WTC11 (cell line): ENCODE results near the gene FRMD6. TPM values are rescaled to one million over a fixed set of nuclear protein-coding genes. Genes with fewer than 3 reads are reported as not detected.

Source experiments
- ATAC-seq: fragments of 200-7000 bp; cut with Tn5 transposase; 2 replicates; pipeline ENCODE4 v1.10.0; 2021; ENCODE audit warnings: mild to moderate bottlenecking, moderate library complexity
- CTCF ChIA-PET: fragments of 300-600 bp; sonication (Branson Sonifier 250); formaldehyde crosslinking; loops from one replicate; lab custom pipeline; 2021; ENCODE audit warnings: antibody characterized with exemption; lab: Charles Lee
- POLR2A ChIA-PET: fragments of 350-600 bp; sonication (Branson Sonifier 250); formaldehyde crosslinking; loops from one replicate; lab custom pipeline; 2021; ENCODE audit warnings: antibody characterized with exemption; lab: Charles Lee
- DNase-seq: peaks from one replicate; pipeline ENCODE4 v3.0.0; 2021; ENCODE audit warnings: low spot score
- H3K27ac Mint-ChIP-seq: 2 replicates; pipeline ENCODE4 v1.8.0; 2021; ENCODE audit warnings: mixed read lengths
- H3K27me3 Mint-ChIP-seq: 2 replicates; pipeline ENCODE4 v1.8.0; 2021; ENCODE audit warnings: low read depth, mild to moderate bottlenecking, moderate library complexity, mixed read lengths
- H3K36me3 Mint-ChIP-seq: 2 replicates; pipeline ENCODE4 v1.8.0; 2021; ENCODE audit warnings: mixed read lengths
- H3K4me1 Mint-ChIP-seq: 2 replicates; pipeline ENCODE4 v1.8.0; 2022; ENCODE audit warnings: mixed read lengths
- H3K4me3 Mint-ChIP-seq: 2 replicates; pipeline ENCODE4 v1.8.0; 2021; ENCODE audit warnings: mild to moderate bottlenecking, moderate library complexity, mixed read lengths
- H3K9me3 Mint-ChIP-seq: 2 replicates; pipeline ENCODE4 v1.8.0; 2021; ENCODE audit warnings: mixed read lengths
- ATF1 ChIP-seq: sonication (generic); formaldehyde crosslinking; IDR thresholded peaks from 2 replicates; pipeline ENCODE4 v1.8.1; 2023; ENCODE audit warnings: mild to moderate bottlenecking, moderate library complexity, missing genetic modification reagents
- GTF2I ChIP-seq: fragments of 250-450 bp; sonication (Bioruptor Pico); conservative IDR thresholded peaks from 2 replicates; pipeline ENCODE4 v1.4.0; 2021; ENCODE audit warnings: mild to moderate bottlenecking
- JAZF1 ChIP-seq: fragments of 250-450 bp; sonication (Bioruptor Pico); IDR thresholded peaks from 2 replicates; pipeline ENCODE4 v1.9.0; 2021; ENCODE audit warnings: moderate library complexity, mild to moderate bottlenecking, inconsistent platforms
- KAT7 ChIP-seq: sonication (generic); formaldehyde crosslinking; IDR thresholded peaks from 2 replicates; pipeline ENCODE4 v1.8.1; 2023; ENCODE audit warnings: missing genetic modification reagents, mild to moderate bottlenecking, borderline replicate concordance
- MYBL2 ChIP-seq: sonication (generic); formaldehyde crosslinking; IDR thresholded peaks from 2 replicates; pipeline ENCODE4 v1.8.1; 2023; ENCODE audit warnings: mild to moderate bottlenecking, moderate library complexity, missing genetic modification reagents
- RELA ChIP-seq: sonication (generic); formaldehyde crosslinking; IDR thresholded peaks from 2 replicates; pipeline ENCODE4 v1.8.1; 2022; ENCODE audit warnings: missing genetic modification reagents, mild to moderate bottlenecking, borderline replicate concordance
- SMAD4 ChIP-seq: sonication (generic); formaldehyde crosslinking; IDR thresholded peaks from 2 replicates; pipeline ENCODE4 v1.8.0; 2022; ENCODE audit warnings: mild to moderate bottlenecking, missing genetic modification reagents
- total RNA-seq: library from RNA; stranded (reverse); gene quantifications from 3 replicates; pipeline ENCODE4 v1.2.3, GENCODE V29; 2021
- TF ChIP-seq, protein P1 (sequence below): sonication (generic); formaldehyde crosslinking; IDR thresholded peaks from 2 replicates; pipeline ENCODE4 v1.8.1; 2023; ENCODE audit warnings: mild to moderate bottlenecking, missing genetic modification reagents, borderline replicate concordance
- TF ChIP-seq, protein P2 (sequence below): sonication (generic); formaldehyde crosslinking; IDR thresholded peaks from 2 replicates; pipeline ENCODE4 v1.8.1; 2022; ENCODE audit warnings: mild to moderate bottlenecking, missing genetic modification reagents, moderate library complexity, borderline replicate concordance
- TF ChIP-seq, protein P3 (sequence below): sonication (generic); formaldehyde crosslinking; IDR thresholded peaks from 2 replicates; pipeline ENCODE4 v1.8.1; 2023; ENCODE audit warnings: mild to moderate bottlenecking, missing genetic modification reagents, moderate library complexity
- TF ChIP-seq, protein P4 (sequence below): fragments of 250-450 bp; sonication (Bioruptor Pico); conservative IDR thresholded peaks from 2 replicates; pipeline ENCODE4 v1.9.0; 2021; ENCODE audit warnings: mild to moderate bottlenecking

Gene FRMD6
- total RNA-seq, 1 experiment from 2014 or later, result 21.8 TPM

DNA sequence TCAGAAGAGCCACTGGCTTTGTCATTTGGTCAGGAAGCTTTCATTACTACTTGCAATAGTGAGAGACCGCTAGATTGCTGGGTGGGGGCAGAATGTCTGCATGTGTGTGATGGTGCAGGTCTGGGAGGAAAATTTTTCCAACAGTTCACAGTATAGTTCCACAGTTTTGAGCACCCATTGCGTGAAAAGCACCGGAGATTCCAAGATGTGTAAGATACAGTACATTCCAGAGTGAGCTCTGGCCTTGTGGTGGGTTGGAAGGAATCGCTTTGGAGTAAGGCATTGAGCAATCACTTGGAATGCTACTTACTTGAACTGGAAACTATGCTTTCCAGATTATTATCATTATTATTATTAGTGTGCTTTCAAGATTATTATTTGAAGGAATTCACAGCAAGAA lies 47.6 kb upstream of the FRMD6 start:
- peaks cover 25% of the 10 kb centered on the region for H3K4me1 Mint-ChIP-seq
- ChIA-PET POLR2A (no interaction called here), CTCF (no interaction called here)
- TF ChIP-seq RELA (CRISPR knock-in tag), result no peak
- TF ChIP-seq, protein P1, sequence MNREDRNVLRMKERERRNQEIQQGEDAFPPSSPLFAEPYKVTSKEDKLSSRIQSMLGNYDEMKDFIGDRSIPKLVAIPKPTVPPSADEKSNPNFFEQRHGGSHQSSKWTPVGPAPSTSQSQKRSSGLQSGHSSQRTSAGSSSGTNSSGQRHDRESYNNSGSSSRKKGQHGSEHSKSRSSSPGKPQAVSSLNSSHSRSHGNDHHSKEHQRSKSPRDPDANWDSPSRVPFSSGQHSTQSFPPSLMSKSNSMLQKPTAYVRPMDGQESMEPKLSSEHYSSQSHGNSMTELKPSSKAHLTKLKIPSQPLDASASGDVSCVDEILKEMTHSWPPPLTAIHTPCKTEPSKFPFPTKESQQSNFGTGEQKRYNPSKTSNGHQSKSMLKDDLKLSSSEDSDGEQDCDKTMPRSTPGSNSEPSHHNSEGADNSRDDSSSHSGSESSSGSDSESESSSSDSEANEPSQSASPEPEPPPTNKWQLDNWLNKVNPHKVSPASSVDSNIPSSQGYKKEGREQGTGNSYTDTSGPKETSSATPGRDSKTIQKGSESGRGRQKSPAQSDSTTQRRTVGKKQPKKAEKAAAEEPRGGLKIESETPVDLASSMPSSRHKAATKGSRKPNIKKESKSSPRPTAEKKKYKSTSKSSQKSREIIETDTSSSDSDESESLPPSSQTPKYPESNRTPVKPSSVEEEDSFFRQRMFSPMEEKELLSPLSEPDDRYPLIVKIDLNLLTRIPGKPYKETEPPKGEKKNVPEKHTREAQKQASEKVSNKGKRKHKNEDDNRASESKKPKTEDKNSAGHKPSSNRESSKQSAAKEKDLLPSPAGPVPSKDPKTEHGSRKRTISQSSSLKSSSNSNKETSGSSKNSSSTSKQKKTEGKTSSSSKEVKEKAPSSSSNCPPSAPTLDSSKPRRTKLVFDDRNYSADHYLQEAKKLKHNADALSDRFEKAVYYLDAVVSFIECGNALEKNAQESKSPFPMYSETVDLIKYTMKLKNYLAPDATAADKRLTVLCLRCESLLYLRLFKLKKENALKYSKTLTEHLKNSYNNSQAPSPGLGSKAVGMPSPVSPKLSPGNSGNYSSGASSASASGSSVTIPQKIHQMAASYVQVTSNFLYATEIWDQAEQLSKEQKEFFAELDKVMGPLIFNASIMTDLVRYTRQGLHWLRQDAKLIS (CRISPR knock-in tag), result no peak
- TF ChIP-seq KAT7, result no peak
- TF ChIP-seq, protein P2, sequence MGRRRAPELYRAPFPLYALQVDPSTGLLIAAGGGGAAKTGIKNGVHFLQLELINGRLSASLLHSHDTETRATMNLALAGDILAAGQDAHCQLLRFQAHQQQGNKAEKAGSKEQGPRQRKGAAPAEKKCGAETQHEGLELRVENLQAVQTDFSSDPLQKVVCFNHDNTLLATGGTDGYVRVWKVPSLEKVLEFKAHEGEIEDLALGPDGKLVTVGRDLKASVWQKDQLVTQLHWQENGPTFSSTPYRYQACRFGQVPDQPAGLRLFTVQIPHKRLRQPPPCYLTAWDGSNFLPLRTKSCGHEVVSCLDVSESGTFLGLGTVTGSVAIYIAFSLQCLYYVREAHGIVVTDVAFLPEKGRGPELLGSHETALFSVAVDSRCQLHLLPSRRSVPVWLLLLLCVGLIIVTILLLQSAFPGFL, result no peak
- TF ChIP-seq, protein P3, sequence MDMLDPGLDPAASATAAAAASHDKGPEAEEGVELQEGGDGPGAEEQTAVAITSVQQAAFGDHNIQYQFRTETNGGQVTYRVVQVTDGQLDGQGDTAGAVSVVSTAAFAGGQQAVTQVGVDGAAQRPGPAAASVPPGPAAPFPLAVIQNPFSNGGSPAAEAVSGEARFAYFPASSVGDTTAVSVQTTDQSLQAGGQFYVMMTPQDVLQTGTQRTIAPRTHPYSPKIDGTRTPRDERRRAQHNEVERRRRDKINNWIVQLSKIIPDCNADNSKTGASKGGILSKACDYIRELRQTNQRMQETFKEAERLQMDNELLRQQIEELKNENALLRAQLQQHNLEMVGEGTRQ (CRISPR knock-in tag), result no peak
- no peak overlapping the region for H3K27ac Mint-ChIP-seq
- DNase-seq, result no peak
- ATAC-seq, result no peak
- no peaks in the 10 kb centered on the region for H3K27me3 Mint-ChIP-seq
- H3K36me3 Mint-ChIP-seq, result no peaks in the 10 kb centered on the region
- H3K4me3 Mint-ChIP-seq, result no peak overlapping the region
- no peaks in the 10 kb centered on the region for H3K9me3 Mint-ChIP-seq

DNA sequence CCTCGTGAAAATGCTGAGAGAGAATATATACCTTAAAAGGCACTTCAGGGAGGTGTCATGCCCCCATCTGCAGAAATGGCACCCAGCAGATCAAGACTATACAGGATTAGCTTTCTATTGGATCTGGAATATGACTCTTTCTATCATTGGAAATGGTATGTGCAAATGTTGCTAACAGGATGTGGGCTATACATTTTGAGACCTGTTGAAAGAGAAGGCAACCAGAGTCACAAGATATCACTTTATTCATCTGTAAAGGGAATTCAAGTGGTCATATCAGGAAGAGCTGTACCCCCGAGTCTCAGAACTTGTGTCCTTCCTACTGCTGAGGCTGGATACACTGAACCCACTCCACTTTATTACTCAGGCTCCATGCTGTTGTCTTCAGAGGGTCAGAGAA lies 46.1 kb upstream of the FRMD6 start:
- no peak for ATAC-seq

DNA sequence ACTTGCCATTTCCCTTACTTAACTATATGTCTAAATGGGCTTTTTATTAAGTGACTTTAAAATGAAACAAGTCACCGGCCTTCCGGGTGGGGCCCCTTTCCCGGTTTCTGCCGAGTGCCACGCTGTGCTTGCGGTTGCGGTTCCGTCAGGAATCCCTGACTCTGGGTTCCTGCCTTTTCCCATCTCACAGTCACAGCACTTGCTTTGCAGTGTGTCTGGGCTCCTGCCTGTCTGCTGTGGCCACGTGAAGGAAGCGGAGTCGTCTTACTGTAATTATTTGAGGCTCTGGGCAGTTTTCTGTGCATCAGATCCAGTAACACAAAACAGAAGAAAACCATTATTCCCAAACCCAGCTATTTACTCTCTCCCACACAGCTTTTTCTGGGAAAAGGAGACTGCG lies 44.0 kb upstream of the FRMD6 start:
- Mint-ChIP-seq H3K27me3 (no peaks in the 10 kb centered on the region), H3K27ac (no peak overlapping the region), H3K9me3 (no peaks in the 10 kb centered on the region), H3K4me3 (no peak overlapping the region), H3K36me3 (no peaks in the 10 kb centered on the region), H3K4me1 (peaks cover 28% of the 10 kb centered on the region)
- ATAC-seq (no peak), DNase-seq (no peak)
- CTCF ChIA-PET, result interaction anchor here (1.3 kb wide), 1 partner anchor 15 kb away, joined by 4 read pairs; no protein-coding TSS in a partner anchor
- TF ChIP-seq ATF1 (CRISPR knock-in tag), result no peak
- TF ChIP-seq SMAD4 (CRISPR knock-in tag), result no peak
- TF ChIP-seq, protein P4, sequence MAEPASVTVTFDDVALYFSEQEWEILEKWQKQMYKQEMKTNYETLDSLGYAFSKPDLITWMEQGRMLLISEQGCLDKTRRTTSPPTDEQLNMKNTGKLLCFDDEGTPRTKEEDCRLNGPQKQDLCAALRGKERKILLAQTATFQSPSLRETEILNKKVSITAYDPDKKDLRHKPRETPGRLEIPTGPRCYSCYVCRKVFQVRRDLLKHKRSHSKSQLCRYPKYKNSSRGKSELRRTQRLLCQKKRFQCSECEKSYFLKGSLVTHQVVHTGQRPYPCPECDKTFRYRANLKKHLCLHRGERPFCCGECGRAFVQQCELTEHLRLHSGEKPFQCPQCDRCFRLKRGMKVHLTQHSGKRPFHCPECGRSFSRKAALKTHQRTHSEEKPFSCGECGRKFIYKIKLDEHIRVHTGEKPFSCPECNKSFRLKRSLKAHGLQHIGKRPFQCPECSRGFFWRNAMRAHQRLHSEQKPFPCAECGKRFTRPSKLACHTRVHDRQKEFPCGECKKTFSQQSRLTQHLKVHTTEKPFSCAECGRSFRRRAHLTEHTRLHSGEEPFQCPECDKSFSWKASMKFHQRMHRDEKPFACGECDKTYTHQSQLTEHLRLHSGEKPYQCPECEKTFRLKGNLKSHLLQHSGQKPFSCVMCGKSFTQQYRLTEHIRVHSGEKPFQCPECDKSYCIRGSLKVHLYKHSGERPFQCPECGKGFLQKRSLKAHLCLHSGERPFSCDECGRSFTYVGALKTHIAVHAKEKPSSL, result no peak
- no peak for TF ChIP-seq MYBL2
- no peak for TF ChIP-seq GTF2I (CRISPR knock-in tag)
- TF ChIP-seq JAZF1, result no peak
- POLR2A ChIA-PET, result no interaction called here

More for the DNA sequence above, 46.1 kb upstream of the FRMD6 start:
- Mint-ChIP-seq H3K27ac (no peak overlapping the region), H3K4me1 (peaks cover 16% of the 10 kb centered on the region), H3K9me3 (no peaks in the 10 kb centered on the region), H3K27me3 (no peaks in the 10 kb centered on the region), H3K4me3 (no peak overlapping the region), H3K36me3 (no peaks in the 10 kb centered on the region)
- ChIA-PET CTCF (no interaction called here), POLR2A (no interaction called here)
- DNase-seq, result no peak
- no peak for TF ChIP-seq JAZF1
